Skin of body (tissue), 2 donors: Measurements from ENCODE around the gene INSR. TPM values are rescaled to one million over a fixed set of nuclear protein-coding genes. Genes with fewer than 3 reads are reported as not detected.
"Not testable (repeated sequence)": the region's sequence is repeated elsewhere in the genome, so short reads cannot be mapped to it uniquely, and the experiment has no call there.

Experiments used
- DNase-seq: peaks from one replicate; lab custom pipeline; 2025; lab: John Stamatoyannopoulos, UW
- total RNA-seq: library from RNA; depleted of rRNA; stranded (reverse); fragments of >200 nt; gene quantifications from one replicate; pipeline ENCODE4 v1.2.3, GENCODE V29; 2014

The INSR gene
- total RNA-seq, 1 donor from 2014 or later, result 51.4 TPM

GRCh38 chr19:7258041-7258839, 36.0 kb downstream of the INSR start:
- no peak for DNase-seq

GRCh38 chr19:7257148-7258040, 36.8 kb downstream of the INSR start:
- no peak for DNase-seq

- DNase-seq, result no peak
These were observed 38.6 kb downstream of the INSR start for GRCh38 chr19:7255631-7256030.

- DNase-seq, result no peak
These were observed 39.1 kb downstream of the INSR start for GRCh38 chr19:7255119-7255518.

- DNase-seq, result no peak
These were observed 39.6 kb downstream of the INSR start for GRCh38 chr19:7254590-7254989.

- DNase-seq, result no peak
These were observed 41.9 kb downstream of the INSR start for GRCh38 chr19:7252364-7252763.

GRCh38 chr19:7251494-7251893, 42.7 kb downstream of the INSR start:
- no peak for DNase-seq

GRCh38 chr19:7250951-7251350, 43.3 kb downstream of the INSR start:
- no peak for DNase-seq

GRCh38 chr19:7250057-7250596, 44.1 kb downstream of the INSR start:
- no peak for DNase-seq

GRCh38 chr19:7247155-7247554, 47.1 kb downstream of the INSR start:
- DNase-seq, result no peak

- DNase-seq, result no peak
These were observed 47.6 kb downstream of the INSR start for GRCh38 chr19:7246601-7247000.

- peak; percentile 19 for DNase-seq
These were observed 51.5 kb downstream of the INSR start for GRCh38 chr19:7242601-7243258.

GRCh38 chr19:7238051-7238450, 56.2 kb downstream of the INSR start:
- DNase-seq, result no peak

- DNase-seq, result no peak
These were observed 58.1 kb downstream of the INSR start for GRCh38 chr19:7236153-7236552.

GRCh38 chr19:7230826-7231225, 63.4 kb downstream of the INSR start:
- DNase-seq, result no peak

- no peak for DNase-seq
These were observed 64.5 kb downstream of the INSR start for GRCh38 chr19:7229735-7230134.

- no peak for DNase-seq
These were observed 65.2 kb downstream of the INSR start for GRCh38 chr19:7228935-7229541.

- no peak for DNase-seq
These were observed 66.5 kb downstream of the INSR start for GRCh38 chr19:7227735-7228134.

- not testable (repeated sequence) for DNase-seq
These were observed 67.1 kb downstream of the INSR start for GRCh38 chr19:7227149-7227548.

- no peak for DNase-seq
These were observed 67.5 kb downstream of the INSR start for GRCh38 chr19:7226739-7227138.

- no peak for DNase-seq
These were observed 68.5 kb downstream of the INSR start for GRCh38 chr19:7225741-7226140.
